NCI-H524 (cell line): ENCODE data around the gene ANKRD44.
"Not testable (repeated sequence)": the region's sequence is repeated elsewhere in the genome, so short reads cannot be mapped to it uniquely, and the experiment has no call there.

Source experiments
- DNase-seq, 2 experiments: peaks; one replicate each; lab custom pipeline; 2025; lab: John Stamatoyannopoulos, UW

The ANKRD44 gene

GRCh38 chr2:197075281-197075680 is 235.3 kb downstream of the ANKRD44 start:
- DNase-seq, result no peak

- DNase-seq, result no peak
Observed at GRCh38 chr2:197073701-197074433, 236.7 kb downstream of the ANKRD44 start.

- DNase-seq, result no peak
Observed at GRCh38 chr2:197073270-197073669, 237.3 kb downstream of the ANKRD44 start.

- DNase-seq, result no peak
Observed at GRCh38 chr2:197072533-197072932, 238.0 kb downstream of the ANKRD44 start.

- no peak for DNase-seq
Observed at GRCh38 chr2:197071790-197072436, 238.7 kb downstream of the ANKRD44 start.

- DNase-seq, result no peak
Observed at GRCh38 chr2:197071213-197071612, 239.4 kb downstream of the ANKRD44 start.

- no peak for DNase-seq
Observed at GRCh38 chr2:197069958-197070357, 240.6 kb downstream of the ANKRD44 start.

GRCh38 chr2:197062574-197062973 is 248.0 kb downstream of the ANKRD44 start:
- DNase-seq, result not testable (repeated sequence)

- DNase-seq, result peak; percentile 23 to 85
Observed at GRCh38 chr2:197059477-197059876, 251.1 kb downstream of the ANKRD44 start.

GRCh38 chr2:197058777-197059300 is 251.7 kb downstream of the ANKRD44 start:
- peak in 1 of 2 experiments; percentile 18 for DNase-seq

- DNase-seq, result peak in 1 of 2 experiments; percentile 29
Observed at GRCh38 chr2:197057959-197058358, 252.6 kb downstream of the ANKRD44 start.

GRCh38 chr2:197055045-197055444 is 255.5 kb downstream of the ANKRD44 start:
- no peak for DNase-seq

GRCh38 chr2:197054437-197054836 is 256.1 kb downstream of the ANKRD44 start:
- no peak for DNase-seq

GRCh38 chr2:197052356-197052755 is 258.2 kb downstream of the ANKRD44 start:
- peak; percentile 35 to 80 for DNase-seq

GRCh38 chr2:197045115-197045514 is 265.5 kb downstream of the ANKRD44 start:
- DNase-seq, result no peak

- peak; percentile 24 to 69 for DNase-seq
Observed at GRCh38 chr2:197042739-197043196, 267.8 kb downstream of the ANKRD44 start.

GRCh38 chr2:197037863-197038398 is 272.6 kb downstream of the ANKRD44 start:
- no peak for DNase-seq

- DNase-seq, result no peak
Observed at GRCh38 chr2:197035002-197035401, 275.6 kb downstream of the ANKRD44 start.

GRCh38 chr2:197034292-197034691 is 276.3 kb downstream of the ANKRD44 start:
- no peak for DNase-seq

GRCh38 chr2:197033222-197033621 is 277.4 kb downstream of the ANKRD44 start:
- DNase-seq, result no peak

GRCh38 chr2:197031803-197032202 is 278.8 kb downstream of the ANKRD44 start:
- DNase-seq, result no peak

GRCh38 chr2:197030090-197030489 is 280.5 kb downstream of the ANKRD44 start:
- DNase-seq, result no peak

GRCh38 chr2:197028633-197029032 is 281.9 kb downstream of the ANKRD44 start:
- no peak for DNase-seq
